ENCODE measurements around the gene RAB34.

DNA sequence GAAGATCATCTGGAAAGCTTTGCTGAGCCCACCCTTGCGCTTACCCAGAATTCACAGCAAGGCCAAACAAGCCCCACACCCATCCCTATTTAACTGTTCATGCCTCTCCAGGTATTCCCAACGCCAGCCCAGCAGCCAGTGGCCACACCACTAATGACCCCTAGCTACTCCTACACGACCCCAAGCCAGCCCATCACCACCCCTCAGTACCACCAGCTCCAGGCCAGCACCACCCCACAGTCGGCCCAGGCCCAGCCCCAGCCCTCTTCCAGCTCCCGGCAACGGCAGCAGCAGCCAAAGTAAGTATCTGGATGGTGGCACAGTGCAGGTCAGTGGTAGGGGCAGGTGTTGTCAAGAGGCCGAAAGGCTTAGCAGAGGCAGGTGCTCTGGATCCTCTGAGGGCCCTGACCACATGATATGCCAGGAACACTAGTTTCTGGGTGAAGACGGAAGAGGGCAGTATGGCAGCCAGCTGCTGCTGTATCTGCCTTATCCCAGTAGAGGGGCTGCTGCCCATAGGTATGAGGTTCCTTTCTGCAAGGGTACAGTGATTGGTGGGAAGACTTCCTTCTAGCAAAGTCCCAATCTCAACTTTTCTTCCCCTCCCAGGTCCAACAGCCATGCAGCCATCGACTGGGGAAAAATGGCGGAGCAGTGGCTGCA is 16.7 kb downstream of the RAB34 start:
- TF ChIP-seq, protein P1, sequence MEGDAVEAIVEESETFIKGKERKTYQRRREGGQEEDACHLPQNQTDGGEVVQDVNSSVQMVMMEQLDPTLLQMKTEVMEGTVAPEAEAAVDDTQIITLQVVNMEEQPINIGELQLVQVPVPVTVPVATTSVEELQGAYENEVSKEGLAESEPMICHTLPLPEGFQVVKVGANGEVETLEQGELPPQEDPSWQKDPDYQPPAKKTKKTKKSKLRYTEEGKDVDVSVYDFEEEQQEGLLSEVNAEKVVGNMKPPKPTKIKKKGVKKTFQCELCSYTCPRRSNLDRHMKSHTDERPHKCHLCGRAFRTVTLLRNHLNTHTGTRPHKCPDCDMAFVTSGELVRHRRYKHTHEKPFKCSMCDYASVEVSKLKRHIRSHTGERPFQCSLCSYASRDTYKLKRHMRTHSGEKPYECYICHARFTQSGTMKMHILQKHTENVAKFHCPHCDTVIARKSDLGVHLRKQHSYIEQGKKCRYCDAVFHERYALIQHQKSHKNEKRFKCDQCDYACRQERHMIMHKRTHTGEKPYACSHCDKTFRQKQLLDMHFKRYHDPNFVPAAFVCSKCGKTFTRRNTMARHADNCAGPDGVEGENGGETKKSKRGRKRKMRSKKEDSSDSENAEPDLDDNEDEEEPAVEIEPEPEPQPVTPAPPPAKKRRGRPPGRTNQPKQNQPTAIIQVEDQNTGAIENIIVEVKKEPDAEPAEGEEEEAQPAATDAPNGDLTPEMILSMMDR (IDR thresholded peaks at IDR 0.05 in 2 of 3, conservative IDR thresholded peaks at IDR 0.05 in 1 of 3; ENCODE audit: insufficient read depth in 2 of 3, low read depth in 1 of 3, low read length in 3 of 3) = 0 out of 6 replicates have a peak, but pooled peaks of 1 of the 3 experiments have one; percentile 13
- no peak for TF ChIP-seq SIN3A (IDR thresholded peaks at IDR 0.05; ENCODE audit: borderline replicate concordance in 2 of 2, control insufficient read depth in 1 of 2, low read depth in 2 of 2, low read length in 2 of 2)
- no peak for TF ChIP-seq CREB1 (IDR thresholded peaks at IDR 0.05)
- no peak for TF ChIP-seq CREB1 (CRISPR knock-in tag; IDR thresholded peaks at IDR 0.05)
- TF ChIP-seq MAFK (IDR thresholded peaks at IDR 0.05; ENCODE audit: low read length) = no peak
- TF ChIP-seq ZNF785 (CRISPR knock-in tag; IDR thresholded peaks at IDR 0.05) = no peak
- TF ChIP-seq RBM15 (IDR thresholded peaks at IDR 0.05; ENCODE audit: insufficient read depth, low read length) = no peak
- TF ChIP-seq SMC3 (conservative IDR thresholded peaks at IDR 0.05; ENCODE audit: insufficient read depth, low read depth, low read length) = no peak
